HG03565 (cell line): Measurements from ENCODE around the gene CBFA2T3.
"Not testable (repeated sequence)": the region's sequence is repeated elsewhere in the genome, so short reads cannot be mapped to it uniquely, and the experiment has no call there.

Experiments
- ATAC-seq: cut with Tn5 transposase; IDR thresholded peaks from one replicate; pipeline ENCODE4 v1.9.1; 2021; ENCODE audit warnings: mild to moderate bottlenecking, moderate library complexity; ENCODE audit not compliant: unreplicated experiment

Gene CBFA2T3

DNA sequence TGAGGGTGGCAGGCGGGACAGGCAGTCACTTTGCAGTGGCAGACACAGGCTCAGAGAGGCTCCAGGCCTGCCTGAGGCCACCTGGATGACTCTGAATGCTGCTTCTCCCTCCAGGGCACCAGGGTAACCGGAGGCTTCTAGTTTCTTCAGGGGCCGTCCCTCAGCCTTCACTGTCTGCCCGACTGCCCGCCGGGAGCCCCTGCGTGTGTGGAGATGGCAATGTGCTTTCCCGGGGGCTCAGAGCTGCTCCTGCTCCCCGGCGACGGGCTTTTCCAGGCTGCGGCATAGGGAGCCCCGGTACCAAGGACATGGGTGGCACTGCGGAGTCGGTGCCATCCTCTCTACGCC lies 51.5 kb downstream of the CBFA2T3 start:
- ATAC-seq: no peak

DNA sequence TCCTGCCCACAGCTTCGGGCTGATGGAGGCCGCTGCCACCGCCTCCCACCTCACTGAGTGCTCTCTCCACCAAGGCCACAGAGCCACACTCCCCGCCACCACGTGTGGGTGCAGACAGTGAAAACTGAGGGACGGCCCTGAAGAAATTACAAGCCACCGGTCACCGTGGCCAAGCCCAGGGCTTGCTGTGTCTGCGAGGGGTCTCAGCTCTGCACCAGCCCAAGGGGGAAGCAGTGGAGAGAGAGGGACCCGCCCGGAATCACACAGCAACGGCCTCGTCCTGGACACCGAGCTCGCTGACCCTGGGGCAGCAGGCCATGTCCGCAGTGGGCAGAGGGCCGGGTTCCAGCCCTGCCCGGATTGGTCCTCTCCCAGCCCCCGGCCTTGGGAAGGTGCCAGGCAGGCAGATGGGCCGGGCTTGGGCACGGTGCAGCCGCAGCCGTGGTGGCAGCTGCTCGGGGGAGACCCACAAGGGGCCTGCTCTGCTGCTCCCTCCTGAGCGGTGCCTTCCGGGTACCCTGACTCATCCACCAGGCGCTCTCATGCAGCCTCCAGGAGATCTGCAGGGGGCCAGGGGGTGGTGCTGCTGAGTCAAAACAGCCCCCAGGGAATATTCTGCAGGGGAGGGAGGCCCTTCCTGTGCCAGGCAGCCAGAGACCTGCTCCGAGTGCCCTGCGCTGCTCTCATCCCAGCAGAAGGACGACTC lies 52.0 kb downstream of the CBFA2T3 start:
- no peak for ATAC-seq

DNA sequence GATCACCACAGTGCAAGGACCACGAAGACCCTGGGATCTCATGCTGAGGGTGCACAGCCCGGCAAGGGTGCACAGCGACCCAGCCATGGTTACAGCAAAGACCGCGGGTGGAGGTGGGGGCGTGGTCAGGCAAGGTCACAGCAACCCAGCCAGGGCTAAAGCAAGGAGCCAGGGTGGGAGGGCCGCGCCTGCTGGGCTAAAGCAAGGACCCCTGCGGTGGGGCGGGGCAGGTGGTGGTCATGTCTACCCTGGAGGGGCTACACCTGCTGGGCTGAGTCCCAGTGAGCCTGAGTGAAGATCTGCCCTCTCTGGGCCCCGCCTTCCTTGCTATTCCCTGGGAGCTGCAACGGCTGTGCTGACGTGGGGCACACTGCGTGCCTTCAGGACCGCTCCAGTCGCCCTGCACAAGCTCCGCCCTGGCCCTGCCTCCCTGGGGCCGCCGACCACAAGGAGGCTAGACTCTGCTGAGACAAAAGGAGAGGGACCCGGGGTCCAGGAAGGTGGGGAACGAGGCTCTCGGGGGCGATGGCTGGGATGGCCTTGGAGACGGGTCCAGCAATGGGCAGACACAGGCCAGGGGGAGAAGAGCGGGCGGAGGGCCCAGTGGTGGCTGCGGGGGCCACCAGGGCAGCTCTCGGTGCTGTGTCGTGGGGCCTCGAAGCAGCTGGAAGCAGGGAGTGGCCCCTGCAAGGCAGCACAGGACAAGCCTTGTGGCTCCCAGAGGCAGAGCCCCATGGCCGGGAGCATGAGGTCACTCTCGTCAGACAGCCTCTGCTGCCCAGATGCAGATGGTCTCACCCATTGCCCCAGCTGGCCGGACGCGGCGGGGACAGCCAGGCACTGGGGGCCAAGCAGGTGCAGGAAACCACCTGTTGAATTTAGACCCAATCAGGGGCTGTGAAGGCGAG lies 52.8 kb downstream of the CBFA2T3 start:
- no peak for ATAC-seq

DNA sequence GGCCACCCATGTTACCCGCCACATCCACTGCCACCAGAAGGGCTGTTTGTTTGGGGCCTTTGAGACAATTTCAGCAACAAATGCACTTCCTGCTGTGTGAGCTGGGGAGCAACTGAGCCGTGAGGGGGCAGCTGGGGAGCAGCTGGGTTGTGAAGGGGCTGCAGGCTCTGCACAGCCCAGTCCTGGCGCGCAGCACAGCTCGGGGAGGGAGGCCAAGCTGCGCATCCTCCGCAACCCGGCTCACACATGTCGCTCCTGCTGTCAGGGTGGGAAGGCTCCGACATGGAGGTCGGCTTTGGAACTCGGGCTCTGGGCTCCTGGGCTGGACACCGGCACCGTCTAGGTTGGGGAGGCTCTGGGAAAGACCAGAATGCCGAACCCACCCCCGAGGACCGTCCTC lies 53.6 kb downstream of the CBFA2T3 start:
- no peak for ATAC-seq

DNA sequence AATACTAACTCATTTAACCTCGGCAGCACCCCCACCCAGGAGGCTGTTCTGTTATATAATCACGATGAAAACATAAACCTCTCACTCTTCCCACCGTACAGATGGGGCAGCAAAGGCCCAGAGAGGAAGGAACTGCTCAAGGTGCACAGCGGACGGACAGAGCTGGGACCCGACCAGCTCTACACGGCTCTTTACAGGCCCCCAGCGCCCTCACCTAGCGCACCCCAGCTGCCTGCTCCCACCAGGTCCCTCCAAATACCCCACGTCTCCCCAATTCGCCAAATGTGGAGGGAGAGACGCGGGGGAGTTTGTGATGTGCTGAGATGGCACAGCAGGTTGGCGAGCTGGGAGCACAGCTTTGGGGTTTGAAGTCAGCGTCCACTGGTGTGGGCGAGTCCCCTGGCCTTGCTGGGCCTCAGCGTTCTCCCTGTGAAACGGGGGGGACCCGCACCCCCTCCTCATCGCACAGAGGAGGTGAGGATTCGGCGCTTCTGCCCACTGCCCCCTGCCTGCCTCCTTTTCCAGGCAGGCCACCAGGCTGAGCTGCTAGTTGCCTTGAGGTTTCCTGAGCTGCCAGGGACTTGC lies 54.1 kb downstream of the CBFA2T3 start:
- ATAC-seq: no peak

DNA sequence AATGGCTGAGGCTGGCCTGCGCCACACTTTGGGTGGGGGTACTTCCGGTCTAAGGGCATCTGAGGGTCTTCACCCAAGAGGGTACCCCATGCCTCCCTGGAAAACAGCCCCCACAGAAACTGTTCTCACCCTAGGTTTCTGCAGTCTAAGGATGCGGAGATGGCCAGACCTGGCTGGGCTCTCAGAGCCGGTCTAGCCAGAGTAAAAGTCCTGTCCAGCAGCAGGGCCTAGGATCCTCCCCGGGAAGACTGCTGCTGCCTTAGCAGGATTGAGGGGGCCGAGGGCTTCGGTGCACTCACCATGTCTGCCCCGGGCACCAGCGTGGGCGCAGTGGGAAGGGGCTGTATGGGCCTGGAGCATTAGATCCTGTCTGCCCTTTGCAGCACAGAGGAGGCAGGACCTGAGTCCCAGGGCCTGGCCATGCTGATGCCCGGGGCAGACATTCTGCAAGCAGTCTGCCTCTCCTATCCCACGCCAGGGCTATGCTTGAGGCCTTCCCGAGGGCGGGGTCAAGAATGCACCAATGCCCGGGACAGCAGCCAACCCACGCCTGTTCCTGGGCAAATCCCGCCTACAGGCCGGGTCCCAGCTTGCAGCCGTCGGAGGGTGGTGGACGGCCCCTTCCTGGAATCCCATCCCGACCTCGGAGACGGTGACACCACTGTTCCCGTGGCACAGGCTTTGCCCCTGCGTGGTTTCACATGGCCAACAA lies 54.7 kb downstream of the CBFA2T3 start:
- ATAC-seq: no peak

DNA sequence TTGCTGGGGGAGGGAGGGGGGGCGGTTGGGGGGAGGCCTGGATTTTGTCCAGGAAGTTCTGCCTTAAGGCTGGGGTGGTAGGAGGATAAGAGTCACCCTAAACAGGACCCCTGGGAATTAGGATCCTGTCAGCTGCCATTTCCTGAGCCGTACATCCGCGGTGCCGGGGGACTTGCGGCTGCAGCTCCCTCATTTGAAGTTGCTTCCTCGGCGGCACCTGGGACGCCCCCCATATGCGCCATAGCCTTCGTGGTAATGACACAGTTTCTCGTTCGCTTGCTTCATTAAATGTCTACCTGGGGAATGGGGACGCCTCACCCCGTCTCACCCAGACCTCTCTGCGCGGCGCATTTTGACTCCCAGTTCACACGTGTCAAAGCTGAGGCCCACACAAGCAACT lies 55.4 kb downstream of the CBFA2T3 start:
- no peak for ATAC-seq

DNA sequence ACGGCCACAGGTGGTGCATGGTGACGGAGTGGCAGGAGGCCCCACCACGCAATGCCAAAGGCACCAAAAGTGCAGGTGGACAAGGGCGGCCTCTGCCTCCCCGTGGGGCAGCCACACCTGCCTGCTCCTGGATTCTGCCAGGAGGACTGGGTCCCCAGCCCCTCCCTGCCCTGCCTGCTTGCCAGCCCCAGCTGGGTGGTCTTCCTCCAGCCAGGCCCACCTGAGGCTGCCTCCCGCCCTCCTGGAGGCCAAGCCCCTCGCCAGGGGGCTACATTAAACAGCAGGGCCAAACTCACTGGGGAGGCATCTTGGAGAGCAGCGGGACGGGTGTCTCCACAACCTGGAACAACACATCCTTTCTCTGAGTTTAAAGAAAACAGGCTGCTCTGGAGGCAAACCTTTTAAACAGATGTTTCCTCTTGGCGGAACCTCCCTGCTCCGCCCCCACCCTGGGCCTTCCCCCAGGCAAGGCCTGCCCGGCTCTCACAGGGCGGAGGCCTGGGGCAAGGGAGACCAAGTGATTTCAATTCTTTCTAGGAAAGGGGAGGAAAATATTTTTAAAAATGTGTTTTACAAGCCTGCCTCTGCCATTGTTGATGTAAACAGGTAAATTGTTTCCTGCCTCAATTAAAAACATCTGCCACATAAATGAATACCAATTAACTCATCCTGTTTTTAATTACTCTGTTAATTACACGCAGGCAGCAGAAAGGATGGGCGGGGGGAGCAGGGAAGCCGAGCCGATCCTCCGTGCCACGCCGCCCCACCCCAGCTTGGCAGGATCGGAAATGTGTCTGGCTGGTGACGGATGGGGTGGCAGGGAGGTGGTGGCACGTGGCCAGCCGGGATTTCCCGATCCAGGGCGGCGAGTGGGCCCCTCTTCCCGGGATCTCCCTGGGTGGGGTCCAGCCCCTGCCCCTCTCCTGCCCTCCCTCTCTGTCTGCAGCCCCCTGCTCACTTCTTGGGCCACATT lies 56.1 kb downstream of the CBFA2T3 start:
- ATAC-seq: no peak

DNA sequence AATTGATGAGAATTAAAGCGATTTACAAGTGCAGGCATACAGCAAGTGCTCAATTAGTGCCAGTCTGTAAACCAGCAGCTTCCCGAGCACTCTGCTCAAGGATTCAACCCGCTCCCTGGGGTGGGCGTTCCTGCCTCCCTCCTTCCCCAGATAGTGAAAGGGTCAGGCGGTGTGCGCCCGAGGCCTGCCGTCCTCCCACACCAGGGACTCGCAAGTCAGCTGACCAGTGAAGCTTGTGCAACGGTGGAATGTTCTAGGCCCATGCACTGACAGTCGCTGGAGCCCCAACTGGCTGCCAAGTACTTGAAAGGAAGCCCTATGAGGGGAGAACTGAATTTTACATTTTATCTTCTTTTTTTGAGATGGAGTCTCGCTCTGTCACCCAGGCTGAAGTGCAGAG lies 57.1 kb downstream of the CBFA2T3 start:
- no peak for ATAC-seq

DNA sequence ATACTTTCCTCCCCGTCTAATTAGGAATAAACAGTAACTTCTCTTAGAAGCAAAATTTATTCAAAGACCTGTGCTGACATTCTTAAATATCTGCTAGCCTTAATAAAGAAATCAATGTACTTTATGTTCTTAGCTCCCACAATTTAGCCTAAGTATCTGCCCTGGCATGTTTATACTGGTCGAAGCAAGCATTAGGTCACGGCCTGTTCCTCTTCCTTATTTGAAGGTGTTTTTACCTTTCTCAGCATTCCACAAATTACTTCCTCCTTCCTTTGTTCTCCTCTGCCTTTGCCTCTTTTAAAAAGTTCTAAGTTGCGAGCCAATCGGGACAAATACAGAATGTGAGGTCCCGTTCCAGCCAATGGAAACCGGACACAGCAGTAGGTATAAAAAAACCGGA lies 58.1 kb downstream of the CBFA2T3 start:
- ATAC-seq: not testable (repeated sequence)

DNA sequence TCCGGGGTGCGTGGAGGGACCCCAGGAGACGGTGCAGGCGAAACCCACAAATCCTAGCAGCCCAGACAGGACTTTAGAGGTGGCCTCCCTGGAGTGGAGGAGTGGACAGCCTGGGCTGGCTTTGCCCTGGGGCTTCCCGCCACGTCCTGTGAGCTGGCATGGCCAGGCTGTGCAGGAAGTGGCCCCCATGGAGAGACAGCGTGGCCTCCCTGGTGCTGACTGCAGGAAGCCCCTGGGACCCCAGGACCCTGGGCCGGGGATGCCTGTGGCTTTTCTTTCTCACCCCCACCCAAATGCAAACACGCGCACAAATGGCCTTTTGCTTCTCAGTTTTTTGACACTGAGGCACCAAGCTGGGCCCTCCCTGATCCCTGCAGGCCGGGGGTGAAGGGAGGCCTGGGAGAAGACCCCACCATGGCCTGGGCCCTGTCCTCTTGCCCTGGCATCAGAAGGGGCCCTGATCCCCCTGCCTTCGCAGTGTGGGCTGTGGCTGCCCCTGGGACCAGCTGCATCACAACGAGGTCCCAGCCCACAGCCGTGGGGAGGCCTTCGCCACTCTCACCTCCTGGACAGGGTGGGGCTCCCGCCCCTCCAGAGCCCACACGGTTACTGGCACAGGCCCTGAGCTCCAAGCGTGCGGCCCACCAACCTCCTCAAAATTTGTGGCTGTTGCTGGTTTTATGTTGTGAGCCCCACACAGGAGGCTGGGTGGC lies 58.9 kb downstream of the CBFA2T3 start:
- ATAC-seq: no peak

DNA sequence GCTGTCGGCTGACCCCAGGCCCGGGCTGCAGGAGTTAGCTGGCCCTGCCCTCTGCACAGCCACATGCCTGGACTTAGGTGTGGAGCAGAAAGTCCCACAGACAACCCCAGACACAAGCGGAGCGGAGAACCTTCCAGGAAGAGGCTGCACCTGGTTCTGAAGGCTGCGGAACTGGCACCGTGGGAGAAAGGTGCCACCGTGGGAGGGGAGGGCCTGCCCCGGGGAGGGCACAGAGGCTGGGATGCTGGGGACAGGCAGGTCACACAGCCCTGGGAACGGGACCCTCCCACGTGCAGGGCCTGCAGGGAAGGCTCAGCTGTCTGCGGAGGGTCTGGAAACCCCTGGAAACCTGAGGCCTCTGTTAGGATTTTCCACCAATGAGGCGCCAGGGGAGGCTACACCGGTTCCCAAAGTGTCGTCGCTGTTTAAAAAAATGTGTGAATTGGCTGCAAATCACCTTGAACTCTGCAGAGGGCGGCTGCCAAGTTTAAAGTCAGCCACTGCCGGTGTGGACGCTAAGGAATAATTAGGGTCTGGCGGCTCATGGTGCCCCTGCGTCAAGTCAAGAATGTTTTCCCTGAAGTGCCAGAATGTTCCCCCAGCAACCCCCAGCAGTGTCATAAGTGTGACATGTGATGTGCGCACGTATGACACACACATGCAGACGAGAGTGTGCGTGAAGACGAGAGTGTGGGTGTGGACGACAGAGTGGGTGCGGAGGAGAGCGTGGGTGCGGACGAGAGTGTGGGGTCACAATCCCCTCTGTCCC lies 59.7 kb downstream of the CBFA2T3 start:
- no peak for ATAC-seq

DNA sequence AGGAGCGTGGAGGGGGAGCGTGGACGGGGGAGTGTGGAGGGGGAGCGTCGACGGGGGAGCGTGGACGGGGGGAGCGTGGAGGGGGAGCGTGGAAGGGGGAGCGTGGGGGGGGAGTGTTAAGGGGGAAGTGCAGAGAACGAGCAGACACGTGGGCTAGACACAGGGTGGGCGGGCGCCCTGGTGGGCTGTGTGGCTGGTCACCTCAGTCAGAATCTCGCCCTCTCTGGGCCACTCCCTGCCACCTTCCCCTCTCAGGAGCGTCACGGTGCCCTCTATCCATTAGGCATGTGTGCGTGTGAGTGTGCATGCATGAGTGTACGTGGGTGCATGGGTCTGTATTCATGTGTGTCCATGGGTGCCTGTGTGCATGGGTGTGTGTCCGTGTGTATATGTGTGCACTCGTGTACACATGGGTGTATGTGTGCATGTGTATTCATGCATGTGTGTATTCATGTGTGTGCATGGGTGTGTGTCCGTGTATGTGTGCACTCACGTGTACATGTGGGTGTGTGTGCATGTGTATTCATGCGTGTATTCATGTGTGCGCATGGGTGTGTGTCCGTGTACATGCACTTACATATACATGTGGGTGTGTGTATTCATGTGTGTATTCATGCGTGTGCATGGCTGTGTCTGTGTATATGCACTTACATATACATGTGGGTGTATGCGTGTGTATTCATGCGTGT lies 61.2 kb downstream of the CBFA2T3 start:
- no peak for ATAC-seq

DNA sequence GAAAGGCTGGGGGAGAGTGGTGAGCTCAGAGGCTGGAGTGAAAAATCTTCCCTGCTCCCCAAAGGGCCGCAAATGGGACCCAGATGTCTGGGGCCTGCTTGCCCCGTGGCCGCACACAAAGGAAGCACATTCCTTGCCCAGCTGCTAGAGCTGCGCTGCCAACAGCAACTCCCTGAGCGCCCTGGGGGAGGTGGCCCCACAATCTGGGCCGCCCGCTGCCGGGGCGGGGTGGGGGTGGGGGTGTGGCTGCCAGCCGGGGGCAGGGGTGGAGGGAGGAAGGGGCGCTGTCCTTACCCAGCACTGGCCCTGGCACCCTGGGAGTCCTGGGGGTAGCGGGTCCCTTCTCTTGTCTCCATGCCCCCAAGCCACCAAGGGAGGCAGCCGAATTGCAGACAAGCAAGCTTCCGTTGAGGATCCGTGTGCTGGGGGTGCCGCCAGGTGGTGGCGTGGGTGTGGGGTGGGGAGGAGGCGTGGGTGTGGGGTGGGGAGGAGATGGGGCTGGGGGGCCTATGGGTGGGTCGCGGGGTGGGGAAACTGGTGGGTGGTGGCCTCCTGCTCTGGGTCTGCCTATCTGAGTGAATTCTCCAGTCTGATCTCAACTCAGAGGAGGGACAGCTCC lies 62.1 kb downstream of the CBFA2T3 start:
- ATAC-seq: no peak

DNA sequence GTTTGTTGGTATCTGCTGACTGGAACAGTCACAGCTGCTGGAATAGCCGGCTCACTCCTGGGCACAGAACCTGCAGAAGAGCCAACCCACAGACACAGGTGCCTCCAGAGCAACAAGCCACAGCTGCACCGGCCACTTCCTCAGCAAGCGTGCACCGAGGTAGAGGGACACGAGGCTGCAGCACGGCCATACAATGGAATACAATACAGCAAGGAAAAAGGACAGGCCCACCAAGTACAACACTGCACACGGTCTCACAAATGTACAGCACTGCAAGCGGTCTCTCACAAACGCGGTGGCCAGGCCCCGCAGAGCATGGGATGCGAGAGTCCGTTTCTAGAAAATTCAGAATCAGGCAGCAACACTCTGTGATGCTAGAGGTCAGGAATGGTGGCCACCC lies 63.1 kb downstream of the CBFA2T3 start:
- ATAC-seq: no peak

DNA sequence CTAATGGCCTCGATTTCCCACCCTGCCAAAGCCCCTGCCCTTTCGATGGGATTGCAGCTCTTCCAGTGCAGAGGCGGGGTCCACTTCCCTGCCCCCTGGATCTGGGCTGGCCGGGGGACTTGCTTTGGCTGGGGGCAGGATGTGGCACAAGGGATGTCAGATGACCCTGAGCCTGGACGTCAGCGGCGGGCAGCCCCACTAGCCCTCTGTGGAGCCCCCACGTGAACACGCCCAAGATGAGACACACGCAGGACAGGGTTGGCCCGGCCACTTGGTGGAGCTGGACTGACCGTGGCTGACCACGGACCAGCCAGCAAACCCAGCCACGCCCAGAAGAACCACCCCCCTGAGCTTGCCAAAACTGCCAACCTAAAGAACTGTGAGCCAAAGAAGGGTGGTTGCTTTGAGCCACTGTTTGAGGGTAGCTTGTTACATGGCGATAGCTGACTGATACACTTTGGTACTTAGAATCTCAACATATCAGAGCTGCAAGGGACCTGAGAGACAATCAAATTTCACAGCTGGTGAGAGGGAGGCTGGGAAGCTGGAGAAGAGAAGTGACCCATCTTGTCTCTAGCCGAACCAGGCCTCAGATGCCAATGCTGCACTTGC lies 63.9 kb downstream of the CBFA2T3 start:
- ATAC-seq: no peak

DNA sequence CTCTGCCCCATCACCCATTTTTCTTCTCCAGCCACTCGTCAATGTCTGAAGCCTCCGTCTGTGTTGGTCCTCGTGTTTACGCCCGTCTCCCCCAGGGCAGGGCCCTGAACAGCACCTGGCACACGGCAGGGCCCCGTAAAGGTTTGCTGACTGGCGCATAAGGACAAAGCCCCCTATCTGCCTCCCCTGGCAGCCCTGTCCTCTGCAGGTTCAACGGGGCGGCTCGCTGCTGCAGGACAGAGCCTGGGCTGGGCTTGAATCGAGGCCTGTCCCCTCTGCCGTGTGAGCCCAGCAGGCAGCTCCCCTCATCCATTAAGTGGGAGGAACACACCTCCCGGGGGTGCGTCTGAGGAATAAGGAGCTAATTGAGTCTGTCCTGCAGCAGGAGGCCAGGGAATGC lies 64.5 kb downstream of the CBFA2T3 start:
- no peak for ATAC-seq

DNA sequence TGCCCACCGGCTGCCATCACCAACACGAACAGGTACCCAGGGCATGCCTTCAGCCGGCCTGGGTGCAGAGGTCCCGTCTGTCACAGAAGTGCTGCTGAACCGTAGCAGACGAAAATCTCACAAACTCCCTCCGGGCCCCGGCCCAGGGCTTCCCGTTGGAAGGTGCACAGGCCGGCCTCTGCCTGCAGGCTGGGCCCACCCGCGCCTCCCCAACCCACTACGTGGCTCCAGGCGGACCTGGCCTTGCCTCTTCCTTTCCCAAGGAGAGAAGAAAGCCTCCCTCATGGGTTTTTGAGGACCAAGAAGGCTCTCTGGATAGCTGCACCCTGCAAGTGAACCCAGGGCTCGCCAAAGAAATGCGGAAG lies 65.1 kb downstream of the CBFA2T3 start:
- ATAC-seq: no peak
